ENCODE results near the gene ADAMTS15.

Gene ADAMTS15

DNA sequence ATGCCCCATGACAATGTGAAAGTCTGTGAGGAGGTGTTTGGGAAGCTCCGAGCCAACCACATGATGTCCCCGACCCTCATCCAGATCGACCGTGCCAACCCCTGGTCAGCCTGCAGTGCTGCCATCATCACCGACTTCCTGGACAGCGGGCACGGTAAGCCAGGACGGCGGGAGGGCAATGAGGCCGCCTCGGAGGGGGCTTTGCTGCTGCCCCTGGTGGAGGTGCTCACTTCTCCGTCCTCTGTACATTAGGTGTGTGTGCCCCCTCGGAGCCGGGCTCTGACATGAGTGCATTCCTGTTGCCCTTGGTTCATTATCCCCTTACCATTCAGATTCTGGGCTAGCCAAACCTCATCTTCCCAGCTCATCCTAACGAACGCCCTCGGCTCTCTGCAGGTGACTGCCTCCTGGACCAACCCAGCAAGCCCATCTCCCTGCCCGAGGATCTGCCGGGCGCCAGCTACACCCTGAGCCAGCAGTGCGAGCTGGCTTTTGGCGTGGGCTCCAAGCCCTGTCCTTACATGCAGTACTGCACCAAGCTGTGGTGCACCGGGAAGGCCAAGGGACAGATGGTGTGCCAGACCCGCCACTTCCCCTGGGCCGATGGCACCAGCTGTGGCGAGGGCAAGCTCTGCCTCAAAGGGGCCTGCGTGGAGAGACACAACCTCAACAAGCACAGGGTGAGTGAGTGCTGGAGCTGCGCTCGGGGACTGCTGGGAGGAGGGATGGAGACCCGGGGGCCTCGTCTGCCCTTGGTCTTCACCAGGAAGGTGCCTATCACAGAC is 13.8 kb downstream of the ADAMTS15 start:
- DNase-seq, result no peak

DNA sequence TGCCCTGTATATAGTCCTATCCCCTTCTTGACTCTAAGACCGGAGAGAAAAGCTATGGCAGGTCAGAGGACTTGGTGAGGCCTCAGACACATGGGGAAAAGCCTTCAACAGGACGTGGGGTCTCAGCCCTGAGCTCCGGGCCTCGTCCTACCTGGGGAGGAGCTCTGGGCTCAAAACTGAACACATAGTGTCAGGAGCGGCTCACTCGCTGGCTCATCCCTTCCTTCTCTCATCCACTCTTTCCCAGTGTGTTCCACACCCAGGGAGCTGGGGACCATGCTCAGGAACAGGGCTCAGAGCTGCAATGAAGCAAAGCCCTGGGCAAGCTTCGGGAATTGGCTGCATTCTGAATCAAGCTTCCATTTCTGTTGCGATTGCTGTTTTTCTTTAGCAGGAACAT is 14.5 kb downstream of the ADAMTS15 start:
- no peak for DNase-seq

DNA sequence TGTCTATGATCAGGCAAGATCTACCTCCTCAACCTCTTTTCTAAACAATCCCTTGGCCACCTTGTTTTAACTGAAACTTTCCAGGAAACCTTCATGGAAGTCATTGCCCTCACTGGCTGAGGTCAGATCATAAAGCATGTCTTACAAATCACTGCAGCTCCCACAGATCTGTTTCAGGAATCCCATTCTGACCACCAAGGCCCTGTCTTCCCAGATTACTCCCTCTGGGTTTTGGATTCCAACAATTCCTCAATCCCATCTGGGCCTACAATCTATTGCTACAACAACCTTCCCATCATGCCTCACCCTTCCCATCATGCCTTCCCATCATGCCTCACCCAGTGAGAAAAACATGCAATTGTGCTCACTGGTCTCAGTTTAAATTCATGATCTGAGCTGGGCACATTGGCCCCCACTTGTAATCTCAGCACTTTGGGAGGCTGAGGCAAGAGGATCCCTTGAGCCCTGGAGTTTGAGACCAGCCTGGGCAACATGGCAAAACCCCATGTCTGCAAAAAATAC is 15.9 kb downstream of the ADAMTS15 start:
- DNase-seq, result no peak

DNA sequence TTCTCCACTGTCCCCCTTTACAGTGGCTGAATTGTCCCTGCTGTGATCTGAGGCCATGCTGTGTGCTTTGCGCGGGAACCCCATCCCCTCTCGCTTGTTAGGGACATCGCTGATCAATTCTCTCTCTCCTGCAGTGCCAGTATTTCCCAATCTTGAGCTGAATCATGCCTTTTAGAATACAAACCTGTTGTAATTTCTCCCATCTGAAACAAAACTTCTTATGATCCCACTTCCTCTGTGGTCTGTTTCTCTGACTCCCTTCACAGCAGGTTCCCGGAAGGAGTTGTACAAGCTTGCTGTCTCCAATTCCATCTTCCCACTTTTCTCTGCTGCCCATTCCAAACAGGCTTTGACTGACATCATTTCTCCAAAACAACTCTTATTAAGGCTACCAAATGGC is 16.8 kb downstream of the ADAMTS15 start:
- no peak for DNase-seq

DNA sequence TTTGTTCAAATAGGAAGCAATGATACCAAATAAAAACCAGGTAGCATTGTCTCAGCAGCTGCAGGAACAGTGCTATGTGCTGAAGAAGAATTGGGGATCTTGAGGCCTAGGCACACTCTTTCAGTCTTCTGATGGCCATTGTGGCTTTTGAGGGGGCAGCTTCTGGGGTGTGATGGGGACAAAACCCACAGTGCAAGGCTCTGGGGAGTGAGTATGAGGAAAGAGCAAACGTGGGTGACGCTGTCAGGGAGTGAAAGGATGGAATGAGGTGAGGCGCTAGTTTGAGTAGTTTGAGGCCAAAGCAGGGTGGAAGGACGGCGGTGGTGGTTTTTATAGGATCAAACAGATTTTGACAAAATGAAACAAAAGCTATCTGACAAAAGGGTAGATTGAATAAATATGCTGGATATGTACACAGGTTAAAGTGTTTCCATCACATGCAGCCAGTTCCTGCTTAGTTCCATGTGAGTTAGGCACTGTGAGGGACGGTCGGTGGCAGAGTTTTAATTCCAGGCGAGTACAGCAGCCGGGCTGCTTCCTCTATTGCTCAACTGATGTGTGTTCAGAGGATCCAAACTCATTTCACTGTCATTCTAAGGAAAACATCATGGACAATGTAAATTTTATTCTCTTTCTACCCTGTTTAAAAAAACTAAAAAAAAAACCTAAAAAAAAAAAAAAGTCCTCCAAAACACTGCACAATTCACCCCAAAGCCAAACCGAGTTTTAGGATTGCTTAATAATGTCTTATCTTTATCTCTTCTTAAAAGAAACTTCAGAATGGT is 18.9 kb downstream of the ADAMTS15 start:
- no peak for DNase-seq

DNA sequence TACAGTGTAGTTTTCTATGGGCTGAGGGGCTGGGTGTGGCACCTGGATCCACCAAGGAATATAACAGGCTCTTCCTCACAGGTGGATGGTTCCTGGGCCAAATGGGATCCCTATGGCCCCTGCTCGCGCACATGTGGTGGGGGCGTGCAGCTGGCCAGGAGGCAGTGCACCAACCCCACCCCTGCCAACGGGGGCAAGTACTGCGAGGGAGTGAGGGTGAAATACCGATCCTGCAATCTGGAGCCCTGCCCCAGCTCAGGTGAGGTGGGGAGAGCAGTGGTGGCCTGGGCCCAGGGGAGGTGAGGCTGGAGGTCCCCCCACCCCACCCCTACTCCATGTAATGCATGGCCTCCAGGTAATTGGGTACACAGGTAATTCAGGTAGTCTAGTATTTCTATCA is 20.7 kb downstream of the ADAMTS15 start:
- no peak for DNase-seq

DNA sequence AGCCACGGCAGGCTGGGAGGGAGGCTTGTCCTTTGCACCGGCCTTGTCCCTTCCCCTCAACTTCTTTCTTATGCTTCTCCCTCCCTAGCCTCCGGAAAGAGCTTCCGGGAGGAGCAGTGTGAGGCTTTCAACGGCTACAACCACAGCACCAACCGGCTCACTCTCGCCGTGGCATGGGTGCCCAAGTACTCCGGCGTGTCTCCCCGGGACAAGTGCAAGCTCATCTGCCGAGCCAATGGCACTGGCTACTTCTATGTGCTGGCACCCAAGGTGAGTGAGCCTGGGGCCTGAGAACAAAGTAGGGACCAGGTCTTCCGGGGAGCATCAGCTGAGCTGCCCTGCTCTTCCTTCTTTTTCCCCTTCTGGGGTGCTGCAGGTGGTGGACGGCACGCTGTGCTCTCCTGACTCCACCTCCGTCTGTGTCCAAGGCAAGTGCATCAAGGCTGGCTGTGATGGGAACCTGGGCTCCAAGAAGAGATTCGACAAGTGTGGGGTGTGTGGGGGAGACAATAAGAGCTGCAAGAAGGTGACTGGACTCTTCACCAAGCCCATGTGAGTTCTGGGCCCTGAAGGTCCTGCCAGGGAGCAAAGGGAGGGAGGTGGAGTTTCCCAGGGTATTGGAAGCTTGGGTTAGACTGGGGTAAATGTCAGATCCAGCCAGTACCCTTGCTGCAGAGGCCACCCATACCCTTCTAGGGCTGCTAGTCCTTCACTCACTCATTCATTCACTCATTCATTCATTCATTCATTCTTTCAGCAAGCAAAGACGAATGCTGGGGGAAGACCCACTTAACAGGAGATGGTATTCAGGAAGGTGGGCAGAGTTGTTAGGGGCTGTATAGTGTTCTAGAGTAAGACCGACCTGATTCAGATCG is 22.6 kb downstream of the ADAMTS15 start:
- DNase-seq, result no peak

DNA sequence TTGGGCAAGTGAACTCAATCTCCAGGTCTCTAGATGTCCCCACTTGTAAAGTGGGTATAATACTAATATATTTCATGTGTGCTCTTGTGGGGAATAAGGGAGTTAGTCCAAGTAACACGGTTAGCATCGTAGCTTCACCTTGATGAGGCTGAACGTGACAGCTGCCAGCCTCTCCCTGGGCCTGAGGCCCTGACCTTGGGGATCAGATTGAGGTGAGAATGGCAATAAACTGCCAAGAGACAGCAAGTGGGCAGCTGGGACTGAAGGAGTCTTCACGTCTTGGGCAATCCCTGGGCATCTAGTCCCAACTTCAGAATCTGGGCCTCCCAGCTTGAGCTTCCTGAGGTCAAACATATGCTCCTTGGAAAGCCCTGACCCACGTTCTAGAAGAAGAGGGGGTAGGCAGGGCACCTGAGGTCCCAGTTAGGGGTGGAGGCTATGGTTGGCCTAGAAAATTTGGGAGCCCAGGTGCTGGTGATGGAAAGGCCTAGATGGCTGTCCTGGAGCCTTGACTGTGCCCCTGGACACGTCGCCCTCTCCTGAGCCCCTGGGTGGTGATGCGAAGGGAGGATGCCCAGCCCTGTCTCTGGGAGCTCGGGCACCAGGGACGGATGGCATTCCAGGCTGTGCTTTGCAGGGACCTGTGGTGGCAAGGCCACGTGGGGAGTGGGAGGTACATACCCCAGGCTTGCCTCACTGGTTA is 23.4 kb downstream of the ADAMTS15 start:
- DNase-seq, result no peak

DNA sequence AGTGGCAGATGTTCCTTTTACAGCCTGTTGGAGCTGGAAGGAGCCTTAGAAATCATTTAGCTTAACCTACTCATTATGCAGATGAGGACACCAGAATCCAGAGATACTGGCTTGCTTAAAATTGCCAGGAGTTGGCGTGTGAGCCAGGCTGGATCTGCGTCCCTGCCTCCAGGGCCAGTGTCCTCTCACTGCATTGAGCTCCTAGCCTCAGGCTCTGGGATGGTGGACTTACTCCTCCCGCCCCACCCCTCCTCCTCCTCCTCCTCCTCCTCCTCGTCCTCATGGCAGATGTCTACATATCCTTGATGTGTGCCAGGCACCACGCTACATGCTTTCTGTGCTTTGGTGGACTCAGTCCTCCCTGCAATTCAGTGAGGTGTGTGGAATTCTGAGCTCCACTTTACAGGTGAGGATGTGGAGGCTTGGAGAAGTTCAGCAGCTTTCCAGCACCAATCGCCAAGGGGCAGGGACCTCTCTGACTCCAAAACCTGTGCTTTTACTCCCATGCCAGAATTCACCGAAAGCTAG is 24.1 kb downstream of the ADAMTS15 start:
- DNase-seq, result no peak

DNA sequence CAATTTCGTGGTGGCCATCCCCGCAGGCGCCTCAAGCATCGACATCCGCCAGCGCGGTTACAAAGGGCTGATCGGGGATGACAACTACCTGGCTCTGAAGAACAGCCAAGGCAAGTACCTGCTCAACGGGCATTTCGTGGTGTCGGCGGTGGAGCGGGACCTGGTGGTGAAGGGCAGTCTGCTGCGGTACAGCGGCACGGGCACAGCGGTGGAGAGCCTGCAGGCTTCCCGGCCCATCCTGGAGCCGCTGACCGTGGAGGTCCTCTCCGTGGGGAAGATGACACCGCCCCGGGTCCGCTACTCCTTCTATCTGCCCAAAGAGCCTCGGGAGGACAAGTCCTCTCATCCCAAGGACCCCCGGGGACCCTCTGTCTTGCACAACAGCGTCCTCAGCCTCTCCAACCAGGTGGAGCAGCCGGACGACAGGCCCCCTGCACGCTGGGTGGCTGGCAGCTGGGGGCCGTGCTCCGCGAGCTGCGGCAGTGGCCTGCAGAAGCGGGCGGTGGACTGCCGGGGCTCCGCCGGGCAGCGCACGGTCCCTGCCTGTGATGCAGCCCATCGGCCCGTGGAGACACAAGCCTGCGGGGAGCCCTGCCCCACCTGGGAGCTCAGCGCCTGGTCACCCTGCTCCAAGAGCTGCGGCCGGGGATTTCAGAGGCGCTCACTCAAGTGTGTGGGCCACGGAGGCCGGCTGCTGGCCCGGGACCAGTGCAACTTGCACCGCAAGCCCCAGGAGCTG is 24.8 kb downstream of the ADAMTS15 start:
- DNase-seq, result no peak

DNA sequence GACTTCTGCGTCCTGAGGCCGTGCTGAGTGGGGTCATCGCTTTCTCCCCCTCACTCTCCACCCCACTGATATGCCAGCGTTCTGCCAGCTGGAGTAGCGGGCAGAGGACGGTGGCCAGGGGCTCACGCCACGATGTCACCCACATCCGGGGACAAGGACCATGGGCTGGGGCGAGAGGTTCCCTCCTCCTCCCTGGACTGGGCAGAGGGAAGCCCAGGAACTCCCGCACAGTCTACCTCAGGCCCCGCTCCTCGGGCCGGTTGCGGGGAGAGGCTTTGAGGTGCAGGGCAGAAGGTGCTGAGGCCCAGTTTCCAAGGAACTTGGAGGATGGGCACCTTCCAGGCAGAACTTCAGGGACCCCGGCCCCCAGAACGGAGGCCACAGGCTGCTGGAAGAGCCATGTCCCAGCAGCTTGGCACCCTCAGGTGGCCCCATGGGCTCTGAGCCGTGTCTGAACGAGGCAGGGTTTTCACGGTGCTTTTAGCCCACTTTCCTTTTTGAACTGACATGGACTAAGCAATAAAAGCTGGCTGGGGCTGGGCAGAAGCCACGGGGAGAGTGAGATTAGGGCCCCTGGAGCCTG is 25.4 kb downstream of the ADAMTS15 start:
- DNase-seq, result no peak

DNA sequence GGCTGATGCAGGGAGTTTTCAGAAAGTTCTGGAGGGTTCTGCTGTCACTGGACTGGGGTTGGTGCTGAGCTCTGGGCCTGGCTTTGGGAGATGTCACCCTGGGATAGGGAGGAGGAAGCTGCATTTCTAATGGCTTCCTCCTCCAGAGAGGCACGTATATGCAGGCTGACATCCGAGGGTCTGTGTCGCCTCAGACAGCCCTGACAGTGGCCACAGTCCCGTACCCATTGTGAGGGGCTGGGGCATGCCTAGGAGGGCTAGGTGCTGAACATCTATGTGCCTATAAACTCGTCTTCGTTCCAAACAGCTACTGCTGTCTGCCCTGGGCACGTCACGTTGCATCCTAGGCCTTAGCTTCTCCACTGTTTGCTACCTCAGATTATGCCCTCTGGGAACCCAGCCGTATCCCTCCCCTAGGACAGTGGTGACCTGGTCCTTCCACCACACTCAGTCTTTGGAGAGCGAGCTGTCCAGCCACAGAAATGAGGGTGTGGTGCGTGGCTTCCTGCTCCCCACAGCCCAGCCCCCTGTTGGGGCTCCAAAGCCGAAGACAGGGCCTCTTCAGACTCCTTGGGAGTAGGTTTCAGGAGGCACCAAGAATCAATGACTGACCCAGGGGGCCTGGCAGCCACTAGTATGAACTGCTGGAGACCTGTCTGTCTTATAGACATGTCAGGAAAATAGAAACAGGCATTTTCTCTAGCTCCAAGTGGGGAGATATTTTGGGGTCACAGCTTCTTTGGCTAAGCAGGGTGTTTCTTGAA is 26.4 kb downstream of the ADAMTS15 start:
- no peak for DNase-seq

DNA sequence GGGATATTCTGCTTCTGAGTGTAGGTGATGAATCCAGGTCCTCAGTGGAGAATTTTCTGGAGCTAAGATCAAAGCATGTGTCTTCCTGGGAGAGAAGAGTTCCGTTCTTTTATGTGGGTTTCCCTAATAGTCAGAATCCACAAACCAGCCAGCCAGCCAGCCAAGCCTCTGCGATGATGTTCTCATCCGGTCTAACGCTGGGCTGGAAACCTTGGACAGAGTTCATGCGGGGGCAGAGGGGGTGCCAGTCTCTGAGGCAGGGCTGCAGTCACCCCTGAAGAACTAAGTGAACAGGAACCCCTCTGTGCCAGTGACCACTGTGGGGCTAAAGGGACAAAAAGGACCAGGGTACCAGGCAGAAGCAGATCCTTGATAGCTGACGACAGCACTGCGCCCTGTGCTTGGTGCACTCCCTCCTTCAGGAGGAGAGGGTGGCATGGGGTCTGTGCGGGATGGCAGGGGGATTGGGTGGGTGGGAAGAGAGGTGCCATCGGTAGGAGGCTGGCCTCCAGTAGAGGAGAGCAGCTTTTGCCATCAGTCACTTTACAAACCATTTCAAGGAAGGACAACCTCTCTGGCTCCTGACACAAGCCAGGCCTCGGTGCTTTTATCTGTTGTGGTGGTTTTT is 27.1 kb downstream of the ADAMTS15 start:
- DNase-seq, result no peak

DNA sequence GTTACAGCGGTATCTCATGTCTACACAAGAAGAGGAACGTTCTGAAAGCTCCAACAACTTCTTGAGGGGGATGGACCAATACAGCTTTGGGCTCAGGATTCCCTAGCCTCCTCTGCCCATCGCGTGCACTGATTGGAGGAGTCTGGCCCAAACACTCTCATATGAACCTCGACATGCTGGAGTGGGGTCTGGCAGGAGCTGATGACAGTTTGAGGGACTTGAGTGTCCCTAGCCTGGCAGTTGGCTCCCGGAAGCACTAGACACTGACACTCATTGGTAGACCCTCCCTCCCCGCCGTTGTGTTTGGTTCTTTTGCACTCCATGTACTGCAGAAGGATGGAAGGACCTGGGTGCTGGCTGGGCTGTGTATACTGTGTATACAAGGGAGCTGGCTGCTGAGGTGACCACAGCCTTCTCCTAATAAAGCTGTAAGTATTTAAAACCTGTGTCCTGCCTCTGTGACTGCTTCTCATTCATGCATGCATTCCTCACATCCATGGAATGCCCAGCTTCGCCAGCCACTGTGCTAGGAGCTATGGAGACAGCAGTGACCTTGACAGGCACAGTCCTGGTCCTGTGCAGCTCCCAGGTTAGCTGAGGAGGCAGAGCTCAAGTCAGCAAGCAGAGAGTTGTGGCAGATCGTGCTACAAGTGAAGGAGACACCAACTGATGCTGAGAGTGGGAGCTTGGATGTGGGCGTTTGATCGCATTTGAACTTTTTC is 27.9 kb downstream of the ADAMTS15 start:
- DNase-seq, result no peak

DNA sequence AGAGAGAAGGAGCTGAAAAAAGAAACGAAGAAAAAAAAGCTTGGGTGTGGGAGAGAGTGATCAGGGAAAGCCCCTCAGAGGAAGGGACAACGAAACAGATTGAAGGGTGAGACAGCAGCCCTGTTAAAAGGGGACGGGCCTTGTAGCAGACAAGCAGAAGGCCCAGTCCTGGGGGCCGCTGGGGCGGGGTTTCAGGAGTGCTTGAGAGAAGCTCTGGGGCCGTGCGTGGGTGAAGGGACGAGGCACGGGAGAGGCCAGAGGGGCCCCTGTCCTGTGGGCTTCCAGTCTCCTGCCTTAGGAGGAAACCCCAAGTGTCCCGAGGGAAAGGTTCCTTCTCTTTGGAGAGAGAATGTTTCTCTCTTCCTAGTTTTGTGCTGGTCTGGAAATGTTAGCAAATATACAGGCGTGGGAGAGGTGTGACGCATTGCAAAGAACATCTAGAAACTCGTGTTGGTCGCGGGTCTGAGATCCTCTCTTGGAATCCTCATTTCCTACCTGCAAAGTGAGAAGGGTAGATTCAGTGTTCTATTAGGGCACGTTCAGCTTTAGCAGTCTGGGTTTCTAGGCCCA is 28.6 kb downstream of the ADAMTS15 start:
- no peak for DNase-seq

DNA sequence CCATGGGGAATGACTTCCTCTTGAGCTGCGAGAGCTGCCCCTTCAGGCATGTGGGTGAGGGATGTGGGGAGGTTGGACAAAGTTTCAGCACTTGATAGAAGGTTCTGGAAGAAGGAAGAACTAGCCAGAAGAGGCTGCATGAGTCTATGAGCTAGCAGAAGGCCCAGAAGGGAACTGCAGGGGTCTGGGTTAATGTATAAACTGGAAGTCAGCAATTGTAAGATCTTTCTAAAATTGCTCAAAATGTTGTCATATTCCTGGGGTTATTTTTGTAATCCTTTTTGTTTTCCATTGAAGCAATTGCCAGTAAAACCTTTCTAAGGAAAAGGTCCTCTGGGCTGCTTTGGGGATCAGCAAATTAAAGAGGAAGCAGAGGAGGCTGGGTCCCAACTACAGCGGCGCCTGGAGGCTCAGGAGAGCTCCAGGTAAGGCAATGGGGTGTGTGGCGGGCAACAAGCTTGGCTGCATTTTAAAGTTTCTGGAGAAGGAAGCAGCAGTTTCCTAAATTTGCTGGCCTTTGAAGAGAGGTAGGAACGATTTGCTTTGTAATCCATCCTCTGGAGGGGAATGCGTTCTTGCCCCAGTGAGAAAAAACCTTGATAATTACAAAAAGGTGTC is 29.2 kb downstream of the ADAMTS15 start:
- no peak for DNase-seq

DNA sequence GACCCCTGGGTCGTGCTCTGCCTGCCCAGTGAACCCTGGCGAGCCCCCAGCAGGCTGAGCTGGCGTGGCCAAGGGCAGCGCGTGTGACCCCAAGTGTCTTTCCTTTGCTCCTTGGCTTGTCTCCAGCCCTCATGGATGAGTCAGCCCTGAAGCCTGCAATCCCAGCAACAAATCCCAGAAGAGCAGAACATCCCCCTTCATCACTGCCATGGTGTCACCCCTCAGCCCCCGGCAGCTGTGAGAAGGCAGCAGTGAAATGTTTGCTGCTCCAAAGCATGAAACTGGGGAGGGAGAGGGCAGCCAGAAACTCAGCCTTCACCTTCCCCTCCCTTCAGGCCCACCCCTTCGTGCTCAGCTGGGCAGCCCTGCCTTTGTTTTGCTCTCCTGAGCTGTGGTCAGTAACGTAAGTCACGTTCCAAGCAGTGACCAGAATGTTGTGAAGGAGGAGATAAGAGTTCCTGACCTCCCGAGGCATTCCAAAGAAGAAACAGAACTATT is 29.8 kb downstream of the ADAMTS15 start:
- DNase-seq, result no peak

DNA sequence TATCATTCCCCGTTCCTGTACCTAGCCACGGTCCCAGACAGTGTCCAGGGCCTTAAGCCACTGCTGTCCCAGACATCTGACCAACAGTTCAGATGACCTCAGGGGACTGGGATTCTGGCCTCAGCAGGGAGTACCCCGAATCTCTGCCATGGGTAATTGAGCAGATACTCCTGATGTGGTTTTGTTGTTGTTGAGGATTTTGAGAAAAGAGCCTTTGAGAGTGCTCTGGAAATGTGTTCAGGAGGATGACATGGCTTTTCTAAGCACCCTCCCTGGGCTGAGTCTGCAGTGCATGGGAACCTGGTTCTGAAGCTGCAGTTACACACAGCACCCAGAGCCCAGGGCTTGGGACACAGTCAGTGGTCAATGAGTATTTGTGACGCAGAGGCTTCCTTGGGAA is 30.4 kb downstream of the ADAMTS15 start:
- no peak for DNase-seq
